ENCODE data around the gene FBXL5. TPM values are rescaled to one million over a fixed set of nuclear protein-coding genes. Genes with fewer than 3 reads are reported as not detected.

The FBXL5 gene
- total and polyA plus RNA-seq, 2 donors (not counting 1 experiment from before 2014, with no cell fraction given), result 52.9 to 131 TPM

GRCh38 chr4:15677507-15677988 lies 22.4 kb upstream of the FBXL5 start:
- peak; percentile 47 to 74 for DNase-seq (ENCODE audit: low read depth in 2 of 2)
- Histone ChIP-seq H3K27ac (ENCODE audit: insufficient read depth, low read length) (no peak overlapping the region), H3K4me1 (ENCODE audit: control insufficient read depth, extremely low read depth, insufficient read depth, low read length) (peaks cover 13% of the 10 kb centered on the region), H3K9me3 (ENCODE audit: control insufficient read depth, insufficient read depth, low read depth, low read length) (no peaks in the 10 kb centered on the region), H3K4me2 (ENCODE audit: extremely low read depth, insufficient read depth, low read length) (no peak overlapping the region), H4K20me1 (ENCODE audit: control insufficient read depth, extremely low read depth, insufficient read depth, low read length) (no peaks in the 10 kb centered on the region), H3K79me2 (ENCODE audit: control insufficient read depth, insufficient read depth, low read length) (peaks cover 87% of the 10 kb centered on the region), H3K27me3 (ENCODE audit: control insufficient read depth, insufficient read depth, low read length) (no peaks in the 10 kb centered on the region), H3K36me3 (ENCODE audit: control insufficient read depth, insufficient read depth, low read length) (no peaks in the 10 kb centered on the region), H2AFZ (ENCODE audit: low read length) (no peak overlapping the region), H3K4me3 (replicated peaks in 1 of 4; ENCODE audit: control extremely low read depth in 1 of 4, insufficient read depth in 1 of 4, low read depth in 3 of 4, low read length in 4 of 4) (no peak overlapping the region), H3K9ac (ENCODE audit: insufficient read depth, low read length) (no peak overlapping the region)
- TF ChIP-seq CTCF (conservative IDR thresholded peaks at IDR 0.05 in 1 of 2, IDR thresholded peaks at IDR 0.05 in 1 of 2; ENCODE audit: low read depth in 1 of 2, low read length in 2 of 2) (no peak), EZH2 (IDR thresholded peaks at IDR 0.05; ENCODE audit: low read length, missing control alignments) (no peak)

GRCh38 chr4:15676899-15677298 lies 21.7 kb upstream of the FBXL5 start:
- no peak overlapping the region for H3K4me3 ChIP-seq (replicated peaks in 1 of 4; ENCODE audit: control extremely low read depth in 1 of 4, insufficient read depth in 1 of 4, low read depth in 3 of 4, low read length in 4 of 4)
- H3K9ac ChIP-seq (ENCODE audit: insufficient read depth, low read length), result no peak overlapping the region
- H3K79me2 ChIP-seq (ENCODE audit: control insufficient read depth, insufficient read depth, low read length), result peaks cover 87% of the 10 kb centered on the region
- no peak overlapping the region for H3K4me2 ChIP-seq (ENCODE audit: extremely low read depth, insufficient read depth, low read length)
- H4K20me1 ChIP-seq (ENCODE audit: control insufficient read depth, extremely low read depth, insufficient read depth, low read length), result no peaks in the 10 kb centered on the region
- H3K4me1 ChIP-seq (ENCODE audit: control insufficient read depth, extremely low read depth, insufficient read depth, low read length), result peaks cover 13% of the 10 kb centered on the region
- H2AFZ ChIP-seq (ENCODE audit: low read length), result no peak overlapping the region
- no peaks in the 10 kb centered on the region for H3K9me3 ChIP-seq (ENCODE audit: control insufficient read depth, insufficient read depth, low read depth, low read length)
- H3K27me3 ChIP-seq (ENCODE audit: control insufficient read depth, insufficient read depth, low read length), result no peaks in the 10 kb centered on the region
- TF ChIP-seq EZH2 (IDR thresholded peaks at IDR 0.05; ENCODE audit: low read length, missing control alignments) (no peak), CTCF (conservative IDR thresholded peaks at IDR 0.05 in 1 of 2, IDR thresholded peaks at IDR 0.05 in 1 of 2; ENCODE audit: low read depth in 1 of 2, low read length in 2 of 2) (no peak)
- DNase-seq (ENCODE audit: low read depth in 2 of 2), result no peak
- no peaks in the 10 kb centered on the region for H3K36me3 ChIP-seq (ENCODE audit: control insufficient read depth, insufficient read depth, low read length)
- no peak overlapping the region for H3K27ac ChIP-seq (ENCODE audit: insufficient read depth, low read length)

- Histone ChIP-seq H3K27ac (ENCODE audit: insufficient read depth, low read length) (no peak overlapping the region), H3K9me3 (ENCODE audit: control insufficient read depth, insufficient read depth, low read depth, low read length) (no peaks in the 10 kb centered on the region), H3K36me3 (ENCODE audit: control insufficient read depth, insufficient read depth, low read length) (no peaks in the 10 kb centered on the region), H3K79me2 (ENCODE audit: control insufficient read depth, insufficient read depth, low read length) (peaks cover 90% of the 10 kb centered on the region), H4K20me1 (ENCODE audit: control insufficient read depth, extremely low read depth, insufficient read depth, low read length) (no peaks in the 10 kb centered on the region), H3K4me2 (ENCODE audit: extremely low read depth, insufficient read depth, low read length) (no peak overlapping the region), H2AFZ (ENCODE audit: low read length) (no peak overlapping the region), H3K27me3 (ENCODE audit: control insufficient read depth, insufficient read depth, low read length) (no peaks in the 10 kb centered on the region), H3K4me3 (replicated peaks in 1 of 4; ENCODE audit: control extremely low read depth in 1 of 4, insufficient read depth in 1 of 4, low read depth in 3 of 4, low read length in 4 of 4) (no peak overlapping the region), H3K4me1 (ENCODE audit: control insufficient read depth, extremely low read depth, insufficient read depth, low read length) (peaks cover 13% of the 10 kb centered on the region), H3K9ac (ENCODE audit: insufficient read depth, low read length) (no peak overlapping the region)
- no peak for DNase-seq (ENCODE audit: low read depth in 2 of 2)
- TF ChIP-seq CTCF (conservative IDR thresholded peaks at IDR 0.05 in 1 of 2, IDR thresholded peaks at IDR 0.05 in 1 of 2; ENCODE audit: low read depth in 1 of 2, low read length in 2 of 2) (no peak), EZH2 (IDR thresholded peaks at IDR 0.05; ENCODE audit: low read length, missing control alignments) (no peak)
Measured at GRCh38 chr4:15676039-15676438, 20.9 kb upstream of the FBXL5 start.

Measured in fibroblast of lung (primary cell).